HG03045 (cell line): ENCODE measurements around the gene KRTAP10-1.
"Not testable (repeated sequence)": the region's sequence is repeated elsewhere in the genome, so short reads cannot be mapped to it uniquely, and the experiment has no call there.

Experiments
- ATAC-seq: cut with Tn5 transposase; IDR thresholded peaks from one replicate; pipeline ENCODE4 v1.9.1; 2021; ENCODE audit warnings: mild to moderate bottlenecking, moderate library complexity; ENCODE audit not compliant: unreplicated experiment

The KRTAP10-1 gene

GRCh38 chr21:44539991-44540666 lies at the start of gene KRTAP10-1:
TSS of gene KRTAP10-1 (minus strand) at chr21:44540195. CDS start at chr21:44540150, 45 bp downstream.
- no peak for ATAC-seq

DNA sequence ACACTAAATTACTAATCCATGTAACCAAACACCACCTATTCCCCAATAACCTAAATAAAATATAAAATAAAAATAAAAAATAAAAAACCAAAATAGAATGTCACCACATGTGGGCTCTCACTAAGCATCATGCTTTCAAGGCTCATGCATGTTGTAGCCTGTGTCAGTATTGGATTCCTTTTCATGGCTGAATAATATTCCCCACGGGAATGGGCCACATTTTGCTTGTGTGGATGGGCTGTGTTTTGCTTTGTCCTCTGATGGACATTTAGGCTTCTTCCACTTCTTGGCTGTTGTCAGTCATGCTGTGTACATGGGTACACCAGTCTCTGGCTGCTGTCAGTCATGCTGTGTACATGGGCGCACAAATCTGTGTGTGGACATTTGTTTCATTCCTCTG lies 49.1 kb upstream of the KRTAP10-1 start:
- no peak for ATAC-seq

DNA sequence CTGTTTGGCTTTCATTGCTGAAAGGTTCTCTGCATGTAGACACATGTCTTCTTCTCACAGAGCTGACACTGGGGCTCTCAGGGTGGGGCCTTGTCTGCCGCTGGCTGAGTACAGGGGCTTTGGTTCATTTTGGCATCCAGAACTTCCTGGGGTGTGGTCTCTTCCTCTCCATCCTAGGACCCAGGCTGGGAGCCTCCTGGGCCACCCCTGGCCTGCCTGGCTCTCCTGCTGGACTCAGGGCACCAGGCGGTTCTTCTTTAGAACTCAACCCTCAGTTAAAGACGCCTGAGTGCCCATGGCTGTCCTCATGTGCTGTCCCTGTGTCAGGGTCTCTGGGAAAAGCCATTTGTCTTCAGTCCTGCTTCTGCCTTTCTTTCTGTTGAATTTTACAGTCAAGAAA lies 45.9 kb upstream of the KRTAP10-1 start:
- ATAC-seq = no peak

DNA sequence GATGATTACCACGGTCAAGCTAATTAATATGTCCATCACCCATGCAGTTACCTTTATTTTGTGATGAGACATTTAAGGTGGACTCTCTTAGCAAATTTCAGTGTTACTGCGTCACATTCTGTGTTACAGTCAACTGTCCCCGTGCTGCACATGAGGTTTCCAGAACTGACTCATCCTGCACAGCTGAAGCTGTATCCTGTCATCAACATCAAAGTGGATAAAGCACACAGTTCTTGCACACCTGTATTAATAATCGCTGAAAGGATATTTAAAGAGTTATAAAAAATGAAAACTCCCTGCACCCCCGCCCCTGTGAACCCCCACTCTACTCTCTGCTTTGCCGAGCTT lies 43.8 kb upstream of the KRTAP10-1 start:
- ATAC-seq = no peak

DNA sequence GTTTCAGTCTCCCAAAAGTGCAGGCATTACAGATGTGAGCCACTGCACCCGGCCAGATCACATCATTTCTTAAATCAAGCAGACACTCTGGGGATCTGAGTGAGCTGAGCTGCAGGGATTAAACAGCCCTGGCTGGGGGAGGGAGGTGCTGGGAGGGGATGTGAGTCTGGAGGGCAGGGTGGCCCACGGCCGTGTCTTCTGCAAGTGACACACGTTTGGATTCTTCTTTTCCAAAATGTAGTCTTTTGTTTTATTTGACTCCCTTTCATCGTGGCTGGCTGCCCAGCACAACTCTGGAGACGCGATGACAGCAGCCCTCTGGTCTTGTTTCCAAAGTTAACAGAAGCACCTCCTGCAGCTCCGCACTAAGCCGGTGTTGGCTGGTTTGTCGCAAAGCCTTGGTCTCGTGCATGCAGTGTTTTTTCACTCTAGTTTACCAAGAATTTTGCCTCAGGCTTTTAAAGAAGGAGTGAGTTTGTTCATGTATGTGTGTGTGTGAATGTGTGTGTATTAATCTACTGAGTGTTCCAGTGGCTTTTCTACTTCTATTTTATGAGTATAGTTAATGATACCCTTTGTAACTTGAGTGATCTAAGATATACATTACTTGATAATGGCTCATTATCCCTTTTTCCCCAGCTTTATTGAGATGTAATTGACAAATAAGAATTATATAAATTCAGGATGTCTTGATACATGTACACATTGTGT lies 43.2 kb upstream of the KRTAP10-1 start:
- ATAC-seq = no peak

DNA sequence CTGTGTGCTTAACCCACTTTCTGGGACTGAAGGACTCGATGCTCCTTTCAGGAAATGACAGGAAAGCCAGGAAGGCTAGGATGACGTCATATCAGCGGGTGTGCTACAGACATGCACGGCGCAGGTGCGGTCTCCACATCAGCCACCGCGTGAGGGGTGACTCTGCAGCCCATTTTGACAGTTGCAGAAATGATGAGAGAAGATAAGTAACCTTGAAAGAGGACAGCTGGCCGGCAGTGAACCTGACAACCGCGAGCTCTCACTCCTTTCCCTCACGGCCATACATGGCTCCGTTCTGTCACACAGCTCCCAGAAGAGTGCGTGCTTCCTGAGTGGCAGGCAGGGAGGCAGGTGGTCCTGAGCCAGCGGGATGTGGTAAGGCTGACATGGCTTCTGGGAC lies 42.1 kb upstream of the KRTAP10-1 start:
- ATAC-seq = no peak

DNA sequence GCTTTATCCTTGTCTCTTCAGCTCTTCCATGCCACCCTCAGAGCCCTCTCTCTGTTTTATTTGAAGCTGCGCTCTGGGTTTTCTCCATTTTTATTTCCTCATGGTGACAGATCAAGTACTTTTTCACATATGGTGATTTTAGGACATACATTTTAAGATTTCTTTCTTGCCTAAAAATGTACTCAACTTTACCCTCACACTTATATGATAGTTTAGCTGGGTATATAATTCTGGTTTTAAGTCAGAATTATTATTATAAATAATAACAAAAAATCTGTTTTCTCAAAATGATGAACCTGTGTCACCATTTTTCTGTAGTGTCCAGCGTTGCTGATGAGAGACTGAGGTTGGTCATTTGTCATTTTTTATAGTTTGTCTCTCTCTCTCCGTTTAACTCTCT lies 41.2 kb upstream of the KRTAP10-1 start:
- ATAC-seq = no peak

GRCh38 chr21:44580231-44580821 lies 40.3 kb upstream of the KRTAP10-1 start, which contains the start of gene KRTAP10-5:
TSS of gene KRTAP10-5 (minus strand) at chr21:44580604. CDS start at chr21:44580578, 26 bp downstream.
- ATAC-seq = not testable (repeated sequence)

DNA sequence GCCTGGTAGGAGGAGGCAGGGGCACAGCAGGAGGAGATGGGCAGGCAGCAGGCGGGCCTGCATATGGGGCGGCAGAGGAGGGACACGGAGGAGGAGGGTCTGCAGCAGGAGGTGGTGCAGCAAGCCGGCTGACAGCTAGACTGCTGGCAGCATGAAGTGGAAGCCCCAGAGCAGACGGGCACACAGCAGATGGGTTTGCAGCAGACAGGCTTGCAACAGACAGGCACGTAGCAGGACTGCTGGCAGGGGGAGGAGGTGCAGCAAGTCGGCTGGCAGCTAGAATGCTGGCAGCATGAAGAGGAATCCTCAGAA lies 39.8 kb upstream of the KRTAP10-1 start:
- ATAC-seq = no peak

DNA sequence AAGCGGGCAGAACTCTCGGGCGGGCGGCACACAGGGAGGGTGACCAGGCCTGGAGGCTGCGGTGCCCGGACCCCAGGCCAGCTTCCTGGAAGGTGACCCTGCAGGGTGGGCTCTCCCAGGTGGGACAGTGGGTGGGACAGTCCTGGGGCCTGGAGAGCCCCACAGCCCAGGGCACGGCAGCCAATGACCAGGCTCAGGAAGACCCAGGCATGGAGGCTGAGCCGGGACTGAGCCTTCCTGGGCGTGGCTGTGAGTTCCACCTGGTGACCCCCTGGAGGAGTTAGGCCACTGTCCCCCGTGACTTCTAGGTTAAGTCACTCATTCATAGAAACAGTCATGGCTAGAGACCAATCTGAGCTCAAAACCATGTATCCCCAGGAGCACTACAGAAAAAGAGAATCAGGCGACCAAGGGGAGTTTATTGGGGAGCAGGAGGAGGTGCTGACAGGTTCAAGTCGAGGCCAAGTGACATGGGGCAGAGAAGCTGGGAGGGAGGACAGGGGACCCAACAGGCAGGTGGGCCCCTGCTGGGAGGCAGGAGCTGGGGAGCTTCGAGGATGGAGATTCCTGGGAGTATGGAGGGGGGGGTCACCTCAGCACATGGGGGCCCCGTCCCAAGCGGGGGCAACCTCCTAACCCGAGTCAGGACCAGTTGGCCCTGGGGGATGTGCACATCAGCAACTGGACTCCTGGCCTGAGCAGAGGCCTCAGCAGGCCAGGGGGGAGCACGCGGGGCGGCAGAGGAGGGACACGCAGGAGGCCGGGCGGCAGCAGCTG lies 39.2 kb upstream of the KRTAP10-1 start:
- no peak for ATAC-seq

DNA sequence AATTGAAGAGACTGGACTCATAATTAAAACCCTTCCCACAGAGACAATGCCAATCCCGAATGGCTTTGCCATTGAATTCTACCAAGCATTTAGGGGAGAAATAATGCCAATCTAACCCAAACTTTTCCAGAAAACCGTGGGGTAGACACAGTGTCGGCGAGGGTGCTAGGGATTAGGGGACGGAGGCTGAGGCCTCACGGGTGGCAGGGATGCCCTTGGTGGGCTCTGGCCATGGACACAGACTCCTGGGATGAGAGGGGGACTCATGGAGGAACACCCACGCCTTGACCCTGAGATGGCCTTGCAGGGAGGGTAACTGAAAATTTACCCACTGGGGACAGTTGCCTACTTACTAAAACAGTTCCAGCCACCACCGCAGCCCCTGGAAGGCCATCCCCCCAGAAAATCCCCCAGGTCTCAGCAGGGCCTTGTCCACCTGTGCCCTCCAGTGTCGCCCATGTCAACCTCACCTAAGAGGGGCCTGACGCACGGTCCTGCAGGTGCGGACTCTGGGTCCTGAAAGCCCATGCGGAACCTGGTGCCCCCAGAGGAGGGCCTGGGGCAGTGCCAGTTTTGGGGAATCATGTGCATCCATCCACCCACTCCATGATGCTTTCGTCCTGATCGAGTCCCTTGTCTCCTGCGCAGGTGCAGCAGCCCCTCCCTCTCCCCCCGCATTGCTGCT lies 38.5 kb upstream of the KRTAP10-1 start:
- ATAC-seq = no peak

DNA sequence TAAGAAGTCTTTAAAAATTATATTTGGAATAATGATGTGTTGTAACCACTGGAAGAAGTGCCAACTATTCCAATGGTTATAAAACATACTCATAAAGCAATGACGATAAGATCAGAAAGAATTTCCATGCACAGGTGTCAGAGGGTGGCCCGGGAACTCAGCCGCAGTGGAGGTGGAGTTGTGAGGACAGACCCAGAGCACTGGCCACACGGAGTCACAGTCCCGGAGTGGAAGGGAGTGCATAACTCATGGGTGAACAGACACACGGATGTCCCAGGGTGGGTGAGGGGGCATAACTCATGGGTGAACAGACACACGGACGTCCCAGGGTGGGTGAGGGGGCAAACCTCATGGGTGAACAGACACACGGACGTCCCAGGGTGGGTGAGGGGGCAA lies 36.0 kb upstream of the KRTAP10-1 start:
- no peak for ATAC-seq

DNA sequence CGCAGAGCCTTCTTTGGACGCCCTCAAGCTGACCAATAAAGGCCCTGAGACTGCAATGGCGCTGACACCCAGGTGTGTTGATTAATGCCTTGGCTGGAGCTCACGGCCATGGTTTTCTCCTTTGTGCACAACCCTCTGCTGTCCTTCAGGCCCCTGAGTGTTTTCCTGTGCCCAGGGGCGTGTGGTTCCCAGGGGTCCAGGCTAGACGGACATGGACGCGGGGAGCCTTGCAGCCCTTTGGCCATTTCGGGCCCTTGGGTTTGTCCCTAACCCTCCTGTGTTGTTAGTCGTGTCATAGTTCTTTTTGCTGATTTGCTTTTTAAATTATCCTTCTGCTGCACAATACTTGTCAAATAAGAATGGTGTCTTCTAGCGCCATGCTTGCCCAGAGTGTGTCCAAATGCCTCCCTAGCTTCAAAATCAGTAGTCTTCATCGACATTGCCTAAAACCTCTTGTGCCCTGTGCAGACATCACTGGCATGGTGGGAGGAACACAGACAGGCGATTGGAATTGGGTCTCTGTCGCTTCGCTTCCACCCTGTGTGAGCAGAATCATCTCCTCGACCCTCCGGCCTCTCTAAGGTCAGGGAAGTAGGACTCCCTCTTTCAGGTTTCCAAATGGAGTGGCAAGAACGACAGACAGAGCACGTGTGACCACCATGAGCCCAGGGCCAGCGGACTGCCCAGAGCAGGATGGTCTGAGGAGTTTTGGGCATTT lies 35.5 kb upstream of the KRTAP10-1 start:
- ATAC-seq = no peak

DNA sequence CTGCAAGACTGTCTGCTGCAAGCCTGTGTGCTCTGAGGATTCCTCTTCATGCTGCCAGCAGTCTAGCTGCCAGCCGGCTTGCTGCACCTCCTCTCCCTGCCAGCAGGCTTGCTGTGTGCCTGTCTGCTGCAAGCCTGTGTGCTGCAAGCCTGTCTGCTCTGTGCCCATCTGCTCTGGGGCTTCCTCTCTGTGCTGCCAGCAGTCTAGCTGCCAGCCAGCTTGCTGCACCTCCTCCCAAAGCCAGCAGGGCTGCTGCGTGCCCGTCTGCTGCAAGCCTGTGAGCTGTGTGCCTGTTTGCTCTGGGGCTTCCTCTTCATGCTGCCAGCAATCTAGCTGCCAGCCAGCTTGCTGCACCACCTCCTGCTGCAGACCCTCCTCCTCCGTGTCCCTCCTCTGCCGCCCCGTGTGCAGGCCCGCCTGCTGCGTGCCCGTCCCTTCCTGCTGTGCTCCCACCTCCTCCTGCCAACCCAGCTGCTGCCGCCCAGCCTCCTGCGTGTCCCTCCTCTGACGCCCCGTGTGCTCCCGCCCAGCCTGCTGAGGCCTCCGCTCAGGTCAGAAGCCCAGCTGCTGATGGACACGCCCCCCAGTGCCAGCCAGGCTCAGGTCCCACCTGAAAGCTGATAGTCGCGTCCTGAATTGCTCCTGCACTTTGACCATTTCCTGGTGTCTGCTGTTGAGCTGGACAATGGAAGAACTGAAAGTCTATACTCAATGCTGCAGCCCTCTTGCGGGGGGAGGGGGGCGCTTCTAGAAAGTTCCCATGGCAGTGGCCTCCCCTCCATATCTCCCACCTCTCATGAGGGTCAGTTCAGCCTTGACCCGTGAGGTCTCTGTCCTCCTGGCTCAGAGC lies 34.7 kb upstream of the KRTAP10-1 start:
- no peak for ATAC-seq

- not testable (repeated sequence) for ATAC-seq
These were observed 33.8 kb upstream of the KRTAP10-1 start, which contains the start of gene KRTAP10-4 for GRCh38 chr21:44573630-44574456. TSS of gene KRTAP10-4 (plus strand) at chr21:44573729. CDS start at chr21:44573759, 30 bp downstream.

GRCh38 chr21:44572959-44573583 lies 33.1 kb upstream of the KRTAP10-1 start:
- no peak for ATAC-seq

DNA sequence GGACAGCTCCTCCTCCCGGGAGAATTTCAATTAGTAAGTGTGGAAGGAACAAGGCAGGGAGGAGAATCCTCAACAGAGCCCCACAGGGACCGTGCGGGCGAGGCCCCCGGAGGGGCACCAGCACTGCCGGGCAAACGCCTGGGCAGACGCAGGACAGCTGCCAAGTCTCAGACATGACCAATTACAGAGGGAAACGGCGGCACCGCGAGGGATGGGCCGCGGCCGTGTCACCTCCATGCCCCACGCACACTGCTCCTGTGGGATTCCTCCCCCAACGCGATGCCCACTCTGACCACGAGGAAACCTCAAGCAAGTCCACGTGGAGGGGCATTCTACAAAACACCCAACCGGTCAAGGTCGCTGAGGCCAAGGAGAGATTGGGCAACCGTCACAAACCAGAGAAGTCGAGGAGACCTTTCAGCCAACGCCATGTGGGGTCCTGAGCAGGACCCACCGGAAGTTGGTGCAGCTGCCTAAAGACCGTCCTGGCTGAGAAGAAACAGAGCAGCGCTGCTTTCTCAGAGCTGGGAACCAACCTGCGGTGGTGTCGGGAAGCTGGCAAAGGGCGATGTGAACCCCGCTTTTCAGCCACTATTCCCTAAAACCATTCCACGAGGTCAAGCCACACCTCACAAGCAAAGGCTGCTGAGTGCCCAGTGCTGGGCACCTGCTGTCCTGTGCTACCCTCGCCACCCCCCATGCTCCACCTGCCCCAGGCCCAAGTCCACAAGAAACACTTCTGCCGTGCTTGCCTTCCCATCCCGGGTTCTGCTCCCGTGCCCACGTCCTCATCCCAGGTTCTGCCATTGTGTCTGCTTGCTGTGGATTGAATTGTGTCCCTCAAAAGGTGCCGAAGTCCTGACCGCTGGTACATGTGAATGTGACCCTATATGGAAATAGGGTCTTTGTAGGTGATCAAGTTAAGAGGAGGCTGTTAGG lies 32.1 kb upstream of the KRTAP10-1 start:
- ATAC-seq = no peak
